ENCODE data around the gene STX18.
"Not testable (repeated sequence)": the region's sequence is repeated elsewhere in the genome, so short reads cannot be mapped to it uniquely, and the experiment has no call there.

Gene STX18

GRCh38 chr4:4480205-4480604 is 61.6 kb downstream of the STX18 start:
- no peak for DNase-seq (ENCODE audit: low read depth in 2 of 2)

- DNase-seq (ENCODE audit: low read depth in 2 of 2), result no peak
These were observed 62.5 kb downstream of the STX18 start for GRCh38 chr4:4479366-4479765.

- no peak for DNase-seq (ENCODE audit: low read depth in 2 of 2)
These were observed 64.1 kb downstream of the STX18 start for GRCh38 chr4:4477796-4478195.

GRCh38 chr4:4477391-4477790 is 64.5 kb downstream of the STX18 start:
- DNase-seq (ENCODE audit: low read depth in 2 of 2), result no peak

GRCh38 chr4:4474476-4474875 is 67.4 kb downstream of the STX18 start:
- no peak for DNase-seq (ENCODE audit: low read depth in 2 of 2)

- no peak for DNase-seq (ENCODE audit: low read depth in 2 of 2)
These were observed 69.4 kb downstream of the STX18 start for GRCh38 chr4:4472344-4472958.

- DNase-seq (ENCODE audit: low read depth in 2 of 2), result no peak
These were observed 70.7 kb downstream of the STX18 start for GRCh38 chr4:4471195-4471594.

GRCh38 chr4:4470208-4470607 is 71.6 kb downstream of the STX18 start:
- DNase-seq (ENCODE audit: low read depth in 2 of 2), result no peak

GRCh38 chr4:4465238-4465637 is 76.6 kb downstream of the STX18 start:
- DNase-seq (ENCODE audit: low read depth in 2 of 2), result not testable (repeated sequence)

- no peak for DNase-seq (ENCODE audit: low read depth in 2 of 2)
These were observed 78.9 kb downstream of the STX18 start for GRCh38 chr4:4462970-4463369.

GRCh38 chr4:4461850-4462249 is 80.0 kb downstream of the STX18 start:
- DNase-seq (ENCODE audit: low read depth in 2 of 2), result no peak

GRCh38 chr4:4461178-4461577 is 80.7 kb downstream of the STX18 start:
- no peak for DNase-seq (ENCODE audit: low read depth in 2 of 2)

GRCh38 chr4:4460759-4461158 is 81.1 kb downstream of the STX18 start:
- DNase-seq (ENCODE audit: low read depth in 2 of 2), result no peak

GRCh38 chr4:4459181-4459580 is 82.7 kb downstream of the STX18 start:
- DNase-seq (ENCODE audit: low read depth in 2 of 2), result no peak

GRCh38 chr4:4457803-4458553 is 83.9 kb downstream of the STX18 start:
- no peak for DNase-seq (ENCODE audit: low read depth in 2 of 2)

GRCh38 chr4:4456816-4457578 is 84.9 kb downstream of the STX18 start:
- no peak for DNase-seq (ENCODE audit: low read depth in 2 of 2)

GRCh38 chr4:4456351-4456750 is 85.5 kb downstream of the STX18 start:
- no peak for DNase-seq (ENCODE audit: low read depth in 2 of 2)

- DNase-seq (ENCODE audit: low read depth in 2 of 2), result no peak
These were observed 86.5 kb downstream of the STX18 start for GRCh38 chr4:4455210-4455865.

- DNase-seq (ENCODE audit: low read depth in 2 of 2), result no peak
These were observed 95.4 kb downstream of the STX18 start for GRCh38 chr4:4446434-4446833.

- DNase-seq (ENCODE audit: low read depth in 2 of 2), result no peak
These were observed 98.0 kb downstream of the STX18 start for GRCh38 chr4:4443821-4444220.

GRCh38 chr4:4440333-4441061 is 101.4 kb downstream of the STX18 start:
- no peak for DNase-seq (ENCODE audit: low read depth in 2 of 2)

GRCh38 chr4:4439782-4440181 is 102.1 kb downstream of the STX18 start:
- DNase-seq (ENCODE audit: low read depth in 2 of 2), result no peak
